GM19463 (cell line): ENCODE results near the gene WFDC5.
"Not testable (repeated sequence)": the region's sequence is repeated elsewhere in the genome, so short reads cannot be mapped to it uniquely, and the experiment has no call there.

Experiments
- ATAC-seq: cut with Tn5 transposase; IDR thresholded peaks from one replicate; pipeline ENCODE4 v1.9.1; 2021; ENCODE audit warnings: mild to moderate bottlenecking, moderate library complexity; ENCODE audit not compliant: unreplicated experiment

WFDC5 gene

GRCh38 chr20:45090481-45090880 is 24.5 kb downstream of the WFDC5 start:
- no peak for ATAC-seq

GRCh38 chr20:45088247-45088646 is 26.7 kb downstream of the WFDC5 start:
- no peak for ATAC-seq

DNA sequence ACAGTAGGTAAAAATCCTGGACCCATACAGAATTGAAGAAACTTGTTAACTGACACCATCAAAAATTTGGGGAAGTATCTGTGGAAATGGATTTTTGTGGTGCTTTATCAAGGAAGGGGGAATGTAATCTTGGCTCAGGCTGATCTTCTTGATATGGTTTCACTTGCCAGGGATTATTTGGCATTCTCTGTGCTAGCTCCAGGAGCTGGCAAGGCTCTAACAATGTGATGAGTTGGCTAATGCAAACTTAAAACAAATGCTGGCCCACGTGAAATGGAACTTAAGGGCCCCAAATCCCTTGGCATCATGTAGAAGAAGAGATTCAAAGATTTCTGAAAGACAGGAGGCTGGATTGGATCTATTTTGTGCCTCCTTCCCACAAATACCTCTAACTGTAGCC is 27.2 kb downstream of the WFDC5 start:
- no peak for ATAC-seq

- no peak for ATAC-seq
Measured at GRCh38 chr20:45087097-45087790, 27.7 kb downstream of the WFDC5 start.

DNA sequence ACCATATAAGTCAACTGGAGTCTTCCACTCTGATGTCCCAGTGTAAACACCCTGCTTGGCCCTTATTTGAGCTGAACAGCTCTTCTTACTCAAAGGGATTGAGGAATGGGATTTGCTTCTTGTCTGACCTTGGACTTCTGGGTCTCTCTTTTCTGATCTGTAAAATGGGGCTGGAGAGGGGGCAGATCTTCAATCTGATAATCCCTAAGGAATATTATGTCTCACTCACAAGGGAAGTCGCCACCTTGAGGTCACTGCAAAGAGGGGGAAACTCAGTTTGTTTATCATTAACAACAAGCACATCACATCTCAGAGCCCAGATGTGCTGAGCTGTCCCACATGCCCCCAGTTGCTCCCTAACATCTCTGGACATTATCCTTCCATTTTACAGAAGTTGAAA is 29.1 kb downstream of the WFDC5 start:
- ATAC-seq = no peak

GRCh38 chr20:45085289-45085688 is 29.7 kb downstream of the WFDC5 start:
- no peak for ATAC-seq

DNA sequence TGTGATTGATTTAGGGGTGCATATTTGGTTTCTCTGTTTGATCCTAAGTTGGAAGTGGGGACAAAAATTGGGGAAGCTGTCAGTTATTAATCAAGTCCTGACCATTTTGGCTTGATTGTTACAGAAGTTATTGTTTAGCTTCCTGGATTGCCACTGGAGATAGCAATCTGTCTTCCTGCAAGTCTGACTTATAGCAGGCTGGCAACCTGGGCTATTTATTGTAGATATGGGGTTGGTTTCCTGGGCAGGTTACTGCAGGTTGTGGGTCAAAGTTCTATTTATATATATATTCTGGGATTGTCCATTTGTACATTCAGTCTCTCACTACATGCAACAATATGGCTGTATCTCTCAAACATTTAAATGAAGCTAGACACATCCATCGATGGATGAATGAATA is 31.8 kb downstream of the WFDC5 start:
- ATAC-seq = no peak

DNA sequence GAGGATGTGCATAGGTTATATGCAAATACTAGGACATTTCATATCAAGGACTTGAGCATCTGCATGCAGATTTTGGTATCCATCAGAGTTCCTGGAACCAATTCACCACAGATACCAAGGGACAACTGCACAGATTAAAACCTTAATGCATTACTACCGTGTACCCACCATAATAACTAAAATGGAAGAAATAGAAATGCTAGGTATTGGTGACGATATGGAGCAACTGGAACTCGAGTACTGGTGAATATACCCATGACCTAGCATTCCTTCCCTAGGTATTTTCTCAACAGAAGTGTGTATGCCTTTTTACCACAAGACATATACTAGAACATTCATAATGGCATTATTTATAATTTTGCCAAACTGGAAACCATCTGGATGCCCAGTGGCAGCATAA is 32.5 kb downstream of the WFDC5 start:
- no peak for ATAC-seq

DNA sequence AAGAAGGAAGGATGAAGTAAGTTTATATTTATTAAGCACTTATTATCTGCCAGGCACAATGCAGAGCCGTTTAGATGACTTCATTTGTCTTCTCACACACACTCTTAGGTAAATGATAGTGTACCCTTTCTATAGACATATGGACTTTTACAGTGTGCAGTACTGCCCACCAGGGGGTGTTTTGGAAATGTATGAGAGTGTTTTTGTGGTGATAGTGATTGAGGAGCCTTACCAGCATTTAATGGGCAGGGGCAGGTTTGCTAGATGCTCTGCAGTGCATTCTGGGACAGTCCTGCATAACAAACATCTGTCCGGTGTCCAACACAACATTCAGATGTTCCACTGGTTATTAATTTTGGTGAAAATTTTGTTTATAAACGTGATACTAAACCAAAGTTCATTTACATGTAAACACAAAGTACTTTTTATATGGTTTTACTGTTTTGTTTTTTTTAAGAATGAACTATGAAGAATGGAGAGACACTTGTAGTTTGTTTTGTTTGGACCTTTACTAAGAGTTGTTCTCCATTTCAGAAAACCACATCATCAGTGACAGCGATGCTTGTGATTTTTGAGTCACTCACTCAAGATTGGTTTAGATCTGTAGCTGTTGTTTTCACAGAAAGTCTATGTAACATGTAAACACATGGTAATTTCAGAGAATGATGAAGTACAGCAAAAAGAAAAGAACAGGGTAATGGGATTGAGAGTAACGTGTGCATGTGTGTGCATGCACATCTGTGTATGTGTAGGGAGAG is 33.9 kb downstream of the WFDC5 start:
- no peak for ATAC-seq

DNA sequence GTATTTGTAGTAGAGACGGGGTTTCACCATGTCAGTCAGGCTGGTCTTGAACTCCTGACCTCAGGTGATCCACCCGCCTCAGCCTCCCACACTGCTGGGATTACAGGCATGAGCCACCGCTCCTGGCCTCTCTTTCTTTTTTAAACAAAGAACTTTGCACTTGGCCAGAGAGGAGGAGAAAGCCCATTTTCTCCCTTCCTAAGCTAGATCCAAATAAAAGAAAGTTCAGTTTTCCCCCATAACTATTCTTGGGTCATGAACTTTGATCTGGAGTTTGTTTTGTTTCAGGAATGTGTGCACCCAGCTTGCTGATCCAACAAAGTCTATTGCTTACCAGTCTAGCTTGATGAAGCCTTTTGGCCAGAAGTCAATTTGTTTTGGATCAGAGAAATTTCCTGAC is 37.4 kb downstream of the WFDC5 start:
- ATAC-seq = no peak

DNA sequence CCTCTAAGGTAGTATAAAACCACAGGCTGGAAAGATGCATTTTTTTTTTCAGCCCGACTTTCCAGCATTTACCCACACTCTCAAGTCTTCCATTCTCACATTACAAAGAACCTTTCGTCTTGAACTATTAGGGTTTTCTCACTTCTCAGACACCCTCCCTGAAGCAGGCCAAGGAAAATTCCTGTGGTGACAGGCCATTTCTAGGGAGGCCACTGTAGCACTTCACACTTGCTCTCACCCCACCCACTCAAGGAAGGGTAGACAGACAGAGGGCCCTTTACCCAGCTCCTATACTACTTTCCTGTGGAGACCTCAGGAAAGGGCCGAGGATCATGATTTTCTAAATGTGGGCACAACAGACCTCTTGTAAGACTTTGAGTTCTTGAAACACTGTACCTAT is 41.8 kb downstream of the WFDC5 start:
- ATAC-seq = no peak

DNA sequence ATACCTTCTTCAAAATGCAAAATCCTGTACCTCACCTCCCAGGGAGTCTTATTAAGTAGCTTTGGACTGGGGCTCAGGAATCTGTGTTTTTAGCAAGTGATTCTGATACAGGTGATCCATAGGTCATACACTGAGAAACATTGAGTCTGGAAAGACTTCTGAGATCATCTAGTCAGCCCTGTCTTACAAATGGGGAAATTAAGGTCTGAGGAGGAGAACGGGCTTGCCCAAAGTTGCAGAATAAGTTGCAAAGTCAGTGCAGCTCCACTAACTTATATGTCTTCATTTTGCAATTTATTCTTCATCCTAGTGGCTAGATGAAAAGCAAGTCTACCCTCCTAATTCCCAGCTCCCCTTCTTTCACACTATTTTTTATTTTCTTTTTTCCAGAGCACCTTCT is 42.9 kb downstream of the WFDC5 start:
- no peak for ATAC-seq

GRCh38 chr20:45070932-45071632 is 43.9 kb downstream of the WFDC5 start:
- ATAC-seq = no peak

DNA sequence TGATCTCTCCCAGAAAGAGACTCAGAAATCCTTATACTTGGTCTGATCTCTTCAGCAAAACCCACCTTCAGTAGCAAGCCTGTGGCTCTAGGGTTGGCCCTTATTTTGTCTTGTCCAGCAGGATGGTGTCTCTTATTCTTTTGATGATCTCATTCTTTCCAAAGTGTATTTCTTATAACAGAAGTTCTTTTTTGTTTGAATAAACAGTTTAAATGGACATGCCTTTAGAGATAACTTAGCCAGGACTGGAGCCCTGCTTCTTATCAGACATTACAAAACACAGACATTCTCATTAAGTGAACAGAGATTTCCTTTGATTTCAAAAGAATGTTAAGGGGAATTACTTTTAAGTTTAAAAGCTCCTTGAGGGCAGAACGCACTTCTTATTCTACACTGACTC is 45.7 kb downstream of the WFDC5 start:
- ATAC-seq = no peak

- ATAC-seq = no peak
Measured at GRCh38 chr20:45067558-45067957, 47.4 kb downstream of the WFDC5 start.

DNA sequence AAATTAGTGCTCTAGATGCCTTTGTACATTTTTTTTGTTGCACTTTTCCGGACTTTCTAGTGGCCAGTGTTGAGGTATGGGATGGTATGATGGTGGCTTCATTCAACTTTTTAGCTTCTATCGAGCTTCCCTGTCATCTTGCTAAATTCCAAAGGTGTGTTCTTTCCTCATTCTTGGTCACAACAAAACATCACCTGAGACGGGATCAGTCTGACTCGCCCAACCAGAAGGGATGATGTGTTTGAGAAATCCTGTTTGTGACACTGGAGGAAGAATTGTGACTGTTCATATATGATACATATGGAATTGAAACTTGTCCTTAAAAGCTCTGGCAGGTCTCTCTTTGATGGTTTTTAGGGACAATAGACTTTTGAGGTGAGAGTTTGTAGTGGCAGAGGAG is 47.9 kb downstream of the WFDC5 start:
- ATAC-seq = no peak

DNA sequence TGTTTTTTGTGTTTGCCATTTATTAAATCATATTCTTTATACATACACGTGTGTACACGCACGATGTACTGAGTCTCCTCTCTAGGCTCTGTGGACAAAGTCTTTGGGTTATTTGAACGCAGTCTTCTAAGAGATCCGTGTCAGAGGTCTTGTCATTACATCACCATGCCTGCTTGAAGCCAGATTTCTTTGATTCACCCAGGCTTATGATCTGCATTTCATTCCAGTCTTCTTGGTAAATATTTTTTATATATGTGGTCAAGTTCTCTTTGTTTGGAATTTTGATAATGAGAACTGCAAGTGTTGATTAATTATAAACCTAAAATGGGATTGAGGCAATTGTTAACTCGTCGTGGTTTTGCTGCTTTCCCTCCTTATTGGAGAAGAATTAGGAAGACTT is 48.6 kb downstream of the WFDC5 start:
- no peak for ATAC-seq

DNA sequence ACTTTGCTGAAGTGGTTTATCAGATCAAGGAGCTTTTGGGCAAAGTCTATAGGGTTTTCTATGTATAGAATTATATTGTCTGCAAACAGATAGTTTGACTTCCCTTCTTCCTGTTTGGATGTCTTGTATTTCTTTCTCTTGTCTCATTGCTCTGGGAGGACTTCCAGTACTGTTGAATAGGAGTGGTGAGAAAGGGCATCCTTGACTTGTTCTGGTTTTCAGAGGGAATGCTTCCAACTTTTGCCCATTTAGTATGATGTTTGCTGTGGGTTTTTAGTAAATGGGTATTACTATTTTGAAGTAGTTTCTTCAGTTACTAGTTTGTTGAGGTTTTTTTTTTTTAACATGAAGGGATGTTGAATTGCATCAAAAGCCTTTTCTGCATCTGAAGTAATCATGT is 50.2 kb downstream of the WFDC5 start:
- ATAC-seq = no peak

DNA sequence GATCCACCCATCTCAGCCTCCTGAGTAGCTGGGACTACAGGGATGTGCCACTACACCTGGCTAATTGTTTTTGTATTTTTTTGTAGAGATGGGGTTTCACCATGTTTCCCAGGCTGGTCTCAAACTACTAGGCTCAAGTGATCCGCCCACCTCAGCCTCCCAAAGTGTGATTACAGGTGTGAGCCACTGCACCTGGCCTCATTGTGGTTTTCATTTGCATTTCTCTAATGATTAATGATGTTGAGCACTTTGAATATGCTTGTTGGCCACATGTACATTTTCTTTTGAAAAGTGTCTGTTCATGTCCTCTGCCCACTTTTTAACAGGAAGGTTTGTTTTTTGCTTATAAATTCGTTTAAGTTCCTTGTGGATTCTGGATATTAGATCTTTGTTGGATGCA is 51.9 kb downstream of the WFDC5 start:
- ATAC-seq = not testable (repeated sequence)

- no peak for ATAC-seq
Measured at GRCh38 chr20:45061244-45061643, 53.7 kb downstream of the WFDC5 start.

GRCh38 chr20:45060294-45060693 is 54.7 kb downstream of the WFDC5 start:
- no peak for ATAC-seq
